H9 (cell line): Measurements from ENCODE around the gene ACER3. TPM values are rescaled to one million over a fixed set of nuclear protein-coding genes. Genes with fewer than 3 reads are reported as not detected.

ENCODE experiments used
- DNase-seq: peaks from one replicate; pipeline ENCODE4 v3.0.0-alpha.2; 2017
- H2AFZ ChIP-seq: one replicate; pipeline ENCODE4 v1.6.1; 2013; ENCODE audit warnings: mild to moderate bottlenecking, low read length, control low read depth, moderate library complexity
- H2AK5ac ChIP-seq: 2 replicates; pipeline ENCODE4 v1.6.1; 2013; ENCODE audit warnings: low read length, control low read depth, mixed read lengths; ENCODE audit not compliant: insufficient read length
- H2BK120ac ChIP-seq: one replicate; pipeline ENCODE4 v1.6.1; 2013; ENCODE audit warnings: low read depth, mild to moderate bottlenecking, low read length, control low read depth, inconsistent platforms; ENCODE audit not compliant: poor library complexity, severe bottlenecking
- H2BK12ac ChIP-seq: 2 replicates; pipeline ENCODE4 v1.6.1; 2013; ENCODE audit warnings: low read length, control low read depth, mixed read lengths, low read depth; ENCODE audit not compliant: insufficient read length
- H2BK15ac ChIP-seq: 2 replicates; pipeline ENCODE4 v1.6.1; 2013; ENCODE audit warnings: low read depth, low read length, control low read depth
- H2BK20ac ChIP-seq: one replicate; pipeline ENCODE4 v1.6.1; 2013; ENCODE audit warnings: low read depth, mild to moderate bottlenecking, low read length, control low read depth, inconsistent platforms; ENCODE audit not compliant: poor library complexity, severe bottlenecking
- H2BK5ac ChIP-seq: 2 replicates; pipeline ENCODE4 v1.6.1; 2013; ENCODE audit warnings: low read length, control low read depth, mixed read lengths; ENCODE audit not compliant: insufficient read length
- H3K14ac ChIP-seq: 2 replicates; pipeline ENCODE4 v1.6.1; 2013; ENCODE audit warnings: low read length, control low read depth; ENCODE audit not compliant: insufficient read depth
- H3K18ac ChIP-seq: 2 replicates; pipeline ENCODE4 v1.6.1; 2013; ENCODE audit warnings: low read depth, mild to moderate bottlenecking, mixed read lengths, low read length, control low read depth; ENCODE audit not compliant: insufficient read length
- H3K23ac ChIP-seq: 2 replicates; pipeline ENCODE4 v1.6.1; 2013; ENCODE audit warnings: low read length, control low read depth, mixed read lengths, low read depth; ENCODE audit not compliant: insufficient read length
- H3K23me2 ChIP-seq: 2 replicates; pipeline ENCODE4 v1.6.1; 2013; ENCODE audit warnings: low read depth, mild to moderate bottlenecking, mixed read lengths, low read length, control low read depth; ENCODE audit not compliant: insufficient read length, poor library complexity, severe bottlenecking
- H3K27ac ChIP-seq: 2 replicates; pipeline ENCODE4 v1.5.1; 2013; ENCODE audit warnings: low read length, control low read depth, mixed read lengths, low read depth; ENCODE audit not compliant: insufficient read length
- H3K27me3 ChIP-seq: 2 replicates; pipeline ENCODE4 v1.6.1; 2013; ENCODE audit warnings: low read length, control low read depth, inconsistent platforms; ENCODE audit not compliant: insufficient read depth
- H3K4ac ChIP-seq: 2 replicates; pipeline ENCODE4 v1.6.1; 2013; ENCODE audit warnings: low read depth, mild to moderate bottlenecking, control low read depth, inconsistent platforms, low read length, moderate library complexity
- H3K4me1 ChIP-seq: 2 replicates; pipeline ENCODE4 v1.6.1; 2013; ENCODE audit warnings: low read length, control low read depth, inconsistent platforms; ENCODE audit not compliant: insufficient read depth
- H3K4me2 ChIP-seq: 2 replicates; pipeline ENCODE4 v1.6.1; 2013; ENCODE audit warnings: low read length, control low read depth, mixed read lengths; ENCODE audit not compliant: insufficient read length, insufficient read depth
- H3K56ac ChIP-seq: 2 replicates; pipeline ENCODE4 v1.6.1; 2013; ENCODE audit warnings: low read depth, mild to moderate bottlenecking, mixed read lengths, low read length, control low read depth; ENCODE audit not compliant: insufficient read length
- H3K79me1 ChIP-seq: 2 replicates; pipeline ENCODE4 v1.6.1; 2013; ENCODE audit warnings: low read depth, mild to moderate bottlenecking, moderate library complexity, low read length, control low read depth, inconsistent platforms; ENCODE audit not compliant: insufficient read depth, poor library complexity, severe bottlenecking
- H3K79me2 ChIP-seq: 2 replicates; pipeline ENCODE4 v1.6.1; 2013; ENCODE audit warnings: low read length, control low read depth, inconsistent platforms; ENCODE audit not compliant: insufficient read depth
- H3K9ac ChIP-seq: 2 replicates; pipeline ENCODE4 v1.6.1; 2013; ENCODE audit warnings: low read length, control low read depth, mixed read lengths; ENCODE audit not compliant: insufficient read length; ENCODE audit errors: extremely low read depth
- H3K9me3 ChIP-seq: one replicate; pipeline ENCODE4 v1.6.1; 2013; ENCODE audit warnings: low read depth, low read length, inconsistent platforms; ENCODE audit not compliant: control insufficient read depth
- H3T11ph ChIP-seq: one replicate; pipeline ENCODE4 v1.6.1; 2013; ENCODE audit warnings: mild to moderate bottlenecking, low read length, control low read depth, inconsistent platforms
- H4K20me1 ChIP-seq: one replicate; pipeline ENCODE4 v1.6.1; 2013; ENCODE audit not compliant: control insufficient read depth, insufficient read length, insufficient read depth
- H4K5ac ChIP-seq: 2 replicates; pipeline ENCODE4 v1.6.1; 2013; ENCODE audit warnings: low read depth, mild to moderate bottlenecking, mixed read lengths, low read length, control low read depth; ENCODE audit not compliant: insufficient read length
- H4K8ac ChIP-seq: replicated peaks from 2 replicates; pipeline ENCODE4 v1.6.1; 2013; ENCODE audit warnings: low read length, control low read depth, mixed read lengths, low read depth; ENCODE audit not compliant: insufficient read length
- H4K91ac ChIP-seq: 2 replicates; pipeline ENCODE4 v1.6.1; 2013; ENCODE audit warnings: low read depth, mild to moderate bottlenecking, moderate library complexity, mixed read lengths, low read length, control low read depth; ENCODE audit not compliant: insufficient read length
- H3K27ac Mint-ChIP-seq, 3 experiments: 2 replicates in 2 of 3; 3 replicates in 1 of 3; pipeline ENCODE4 v1.8.0; 2020 to 2021; ENCODE audit warnings: mixed read lengths in 3 of 3, mild to moderate bottlenecking in 1 of 3, moderate library complexity in 1 of 3
- H3K27me3 Mint-ChIP-seq: 2 replicates; pipeline ENCODE4 v1.8.0; 2021; ENCODE audit warnings: low read depth, mild to moderate bottlenecking, moderate library complexity, mixed read lengths
- H3K36me3 Mint-ChIP-seq, 3 experiments: 2 replicates in 2 of 3; 3 replicates in 1 of 3; pipeline ENCODE4 v1.8.0; 2020 to 2021; ENCODE audit warnings: low read depth in 3 of 3, mixed read lengths in 3 of 3; ENCODE audit not compliant: insufficient read depth in 1 of 3
- H3K4me1 Mint-ChIP-seq, 2 experiments: 2 replicates each; pipeline ENCODE4 v1.8.0; 2020; ENCODE audit warnings: mixed read lengths in 2 of 2
- H3K4me3 Mint-ChIP-seq, 2 experiments: 2 replicates in 1 of 2; 3 replicates in 1 of 2; pipeline ENCODE4 v1.8.0; 2020 to 2021; ENCODE audit warnings: mild to moderate bottlenecking in 2 of 2, mixed read lengths in 2 of 2, moderate library complexity in 1 of 2
- H3K9me3 Mint-ChIP-seq, 2 experiments: 2 replicates in 1 of 2; 3 replicates in 1 of 2; pipeline ENCODE4 v1.8.0; 2020; ENCODE audit warnings: mild to moderate bottlenecking in 2 of 2, mixed read lengths in 2 of 2, moderate library complexity in 1 of 2
- WGBS: extraction: QIAGEN DNeasy Blood & Tissue Kit; methylation state at CpG from one replicate; pipeline ENCODE4 v1.1.7; 2013; ENCODE audit warnings: missing lambda C conversion rate, low lambda C conversion rate, mixed read lengths; ENCODE audit not compliant: insufficient read length; ENCODE audit errors: extremely low coverage; 5-methylcytosine and 5-hydroxymethylcytosine counted together
- total RNA-seq: library from RNA; stranded (reverse); gene quantifications from 2 replicates; pipeline ENCODE4 v1.2.1, GENCODE V29; 2021
- TF ChIP-seq, protein P1 (sequence below): fragments of 200-600 bp; sonication (generic); conservative IDR thresholded peaks from 3 replicates; pipeline ENCODE4 v1.8.0; 2021; ENCODE audit warnings: antibody characterized with exemption, mild to moderate bottlenecking

Gene ACER3
- total RNA-seq, 1 experiment from 2014 or later = 14.7 TPM

GRCh38 chr11:76835036-76835435 lies 25.7 kb upstream of the ACER3 start:
- no peak overlapping the region for H3K27ac ChIP-seq
- no peak overlapping the region for H4K8ac ChIP-seq
- no peak overlapping the region for H3K23ac ChIP-seq
- H3K14ac ChIP-seq = no peak overlapping the region
- Mint-ChIP-seq H3K27ac (no peak overlapping the region), H3K27me3 (peaks cover 8% of the 10 kb centered on the region), H3K36me3 (no peaks in the 10 kb centered on the region), H3K4me3 (no peak overlapping the region), H3K9me3 (no peaks in the 10 kb centered on the region), H3K4me1 (peaks cover 8 to 10% of the 10 kb centered on the region in 2 experiments)
- H2AK5ac ChIP-seq = no peak overlapping the region
- H2BK12ac ChIP-seq = no peak overlapping the region
- no peaks in the 10 kb centered on the region for H4K20me1 ChIP-seq
- H4K5ac ChIP-seq = no peak overlapping the region
- no peak overlapping the region for H3K4me2 ChIP-seq
- no peaks in the 10 kb centered on the region for H3K79me2 ChIP-seq
- no peak overlapping the region for H4K91ac ChIP-seq
- H3K79me1 ChIP-seq = no peaks in the 10 kb centered on the region
- no peaks in the 10 kb centered on the region for H3K9me3 ChIP-seq
- no peak overlapping the region for H2BK120ac ChIP-seq
- no peak overlapping the region for H2BK20ac ChIP-seq
- H2BK5ac ChIP-seq = no peak overlapping the region
- H3K56ac ChIP-seq = no peak overlapping the region
- H3K9ac ChIP-seq = no peak overlapping the region
- no peaks in the 10 kb centered on the region for H3K4me1 ChIP-seq
- no peak overlapping the region for H2BK15ac ChIP-seq
- TF ChIP-seq, protein P1, sequence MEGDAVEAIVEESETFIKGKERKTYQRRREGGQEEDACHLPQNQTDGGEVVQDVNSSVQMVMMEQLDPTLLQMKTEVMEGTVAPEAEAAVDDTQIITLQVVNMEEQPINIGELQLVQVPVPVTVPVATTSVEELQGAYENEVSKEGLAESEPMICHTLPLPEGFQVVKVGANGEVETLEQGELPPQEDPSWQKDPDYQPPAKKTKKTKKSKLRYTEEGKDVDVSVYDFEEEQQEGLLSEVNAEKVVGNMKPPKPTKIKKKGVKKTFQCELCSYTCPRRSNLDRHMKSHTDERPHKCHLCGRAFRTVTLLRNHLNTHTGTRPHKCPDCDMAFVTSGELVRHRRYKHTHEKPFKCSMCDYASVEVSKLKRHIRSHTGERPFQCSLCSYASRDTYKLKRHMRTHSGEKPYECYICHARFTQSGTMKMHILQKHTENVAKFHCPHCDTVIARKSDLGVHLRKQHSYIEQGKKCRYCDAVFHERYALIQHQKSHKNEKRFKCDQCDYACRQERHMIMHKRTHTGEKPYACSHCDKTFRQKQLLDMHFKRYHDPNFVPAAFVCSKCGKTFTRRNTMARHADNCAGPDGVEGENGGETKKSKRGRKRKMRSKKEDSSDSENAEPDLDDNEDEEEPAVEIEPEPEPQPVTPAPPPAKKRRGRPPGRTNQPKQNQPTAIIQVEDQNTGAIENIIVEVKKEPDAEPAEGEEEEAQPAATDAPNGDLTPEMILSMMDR = no peak
- H2AFZ ChIP-seq = no peak overlapping the region
- no CpG with 5 or more reads among the region's 2 CpGs for WGBS
- H3K4ac ChIP-seq = no peak overlapping the region
- H3K23me2 ChIP-seq = no peaks in the 10 kb centered on the region
- DNase-seq = no peak
- no peak overlapping the region for H3K18ac ChIP-seq
- no peak overlapping the region for H3T11ph ChIP-seq
- H3K27me3 ChIP-seq = no peaks in the 10 kb centered on the region
